ENCODE data around the gene CCL3. TPM values are rescaled to one million over a fixed set of nuclear protein-coding genes. Genes with fewer than 3 reads are reported as not detected.
"Not testable (repeated sequence)": the region's sequence is repeated elsewhere in the genome, so short reads cannot be mapped to it uniquely, and the experiment has no call there.

Gene CCL3
- total RNA-seq, 1 experiment from 2014 or later = not detected

GRCh38 chr17:36120221-36120620 lies 30.3 kb upstream of the CCL3 start:
- ChIA-PET CTCF (interaction anchor here (2.6 to 4.7 kb wide), 2 partner anchors 27 to 29 kb away, joined by 10 to 29 read pairs; no protein-coding TSS in a partner anchor), POLR2A (no interaction called here)
- intact Hi-C loops (cut with micrococcal nuclease) = no loop called here
- no TSS peak for BruUV-seq (replicated peaks)
- no peak overlapping the region for H3K27ac Mint-ChIP-seq (ENCODE audit: low read depth, unreplicated experiment)
- H3K9me3 Mint-ChIP-seq (ENCODE audit: unreplicated experiment) = no peaks in the 10 kb centered on the region
- no peak for TF ChIP-seq CTCF (IDR thresholded peaks at IDR 0.05; ENCODE audit: unreplicated experiment)
- no peaks in the 10 kb centered on the region for H3K36me3 Mint-ChIP-seq (ENCODE audit: insufficient read depth, unreplicated experiment)
- peaks cover 44% of the 10 kb centered on the region for H3K27me3 Mint-ChIP-seq (ENCODE audit: insufficient read depth, unreplicated experiment)
- peaks cover 4% of the 10 kb centered on the region for H3K4me1 Mint-ChIP-seq (ENCODE audit: insufficient read depth, unreplicated experiment)
- DNase-seq (ENCODE audit: unreplicated experiment) = no peak
- no peak overlapping the region for H3K4me3 Mint-ChIP-seq (ENCODE audit: unreplicated experiment)

- ChIA-PET POLR2A (interaction anchor here (0.7 kb wide), 1 partner anchor 253 kb away, joined by 3 read pairs; no protein-coding TSS in a partner anchor), CTCF (interaction anchor here (0.6 to 4.7 kb wide), 14 partner anchors 9 to 1058 kb away, joined by 3 to 29 read pairs (median 3); no protein-coding TSS in a partner anchor)
- H3K4me1 Mint-ChIP-seq (ENCODE audit: insufficient read depth, unreplicated experiment) = peaks cover 6% of the 10 kb centered on the region
- no TSS peak for BruUV-seq (replicated peaks)
- no peaks in the 10 kb centered on the region for H3K36me3 Mint-ChIP-seq (ENCODE audit: insufficient read depth, unreplicated experiment)
- H3K9me3 Mint-ChIP-seq (ENCODE audit: unreplicated experiment) = no peaks in the 10 kb centered on the region
- intact Hi-C loops (cut with micrococcal nuclease) = loop anchor here (10.0 kb wide), 1 partner anchor 66 kb away; no protein-coding TSS in a partner anchor
- H3K27ac Mint-ChIP-seq (ENCODE audit: low read depth, unreplicated experiment) = no peak overlapping the region
- H3K4me3 Mint-ChIP-seq (ENCODE audit: unreplicated experiment) = no peak overlapping the region
- TF ChIP-seq CTCF (IDR thresholded peaks at IDR 0.05; ENCODE audit: unreplicated experiment) = no peak
- no peak for DNase-seq (ENCODE audit: unreplicated experiment)
- H3K27me3 Mint-ChIP-seq (ENCODE audit: insufficient read depth, unreplicated experiment) = peaks cover 44% of the 10 kb centered on the region
Observed at GRCh38 chr17:36118477-36119353, 28.8 kb upstream of the CCL3 start.

- no peak overlapping the region for H3K27ac Mint-ChIP-seq (ENCODE audit: low read depth, unreplicated experiment)
- peaks cover 6% of the 10 kb centered on the region for H3K4me1 Mint-ChIP-seq (ENCODE audit: insufficient read depth, unreplicated experiment)
- no peak overlapping the region for H3K4me3 Mint-ChIP-seq (ENCODE audit: unreplicated experiment)
- POLR2A ChIA-PET = no interaction called here
- BruUV-seq (replicated peaks) = no TSS peak
- no peak for DNase-seq (ENCODE audit: unreplicated experiment)
- peaks cover 44% of the 10 kb centered on the region for H3K27me3 Mint-ChIP-seq (ENCODE audit: insufficient read depth, unreplicated experiment)
- no peak for TF ChIP-seq CTCF (IDR thresholded peaks at IDR 0.05; ENCODE audit: unreplicated experiment)
- peaks cover 3% of the 10 kb centered on the region for H3K9me3 Mint-ChIP-seq (ENCODE audit: unreplicated experiment)
- H3K36me3 Mint-ChIP-seq (ENCODE audit: insufficient read depth, unreplicated experiment) = no peaks in the 10 kb centered on the region
- CTCF ChIA-PET = interaction anchor here (0.5 to 4.7 kb wide), 10 partner anchors 8 to 956 kb away, joined by 3 to 29 read pairs (median 4); no protein-coding TSS in a partner anchor
- intact Hi-C loops (cut with micrococcal nuclease) = loop anchor here (10.0 kb wide), 1 partner anchor 67 kb away; no protein-coding TSS in a partner anchor
Observed at GRCh38 chr17:36117505-36118382, 27.8 kb upstream of the CCL3 start.

GRCh38 chr17:36115649-36115977 lies 25.7 kb upstream of the CCL3 start:
- H3K9me3 Mint-ChIP-seq (ENCODE audit: unreplicated experiment); H3K27ac Mint-ChIP-seq (ENCODE audit: low read depth, unreplicated experiment); BruUV-seq (replicated peaks); H3K36me3 Mint-ChIP-seq (ENCODE audit: insufficient read depth, unreplicated experiment); H3K4me3 Mint-ChIP-seq (ENCODE audit: unreplicated experiment); DNase-seq (ENCODE audit: unreplicated experiment); H3K4me1 Mint-ChIP-seq (ENCODE audit: insufficient read depth, unreplicated experiment): not testable (repeated sequence)
- intact Hi-C loops (cut with micrococcal nuclease) = loop anchor here (10.0 kb wide), 1 partner anchor 69 kb away; no protein-coding TSS in a partner anchor
- POLR2A ChIA-PET = interaction anchor here (0.6 kb wide), 1 partner anchor 371 kb away, joined by 3 read pairs; no protein-coding TSS in a partner anchor
- peaks cover 54% of the 10 kb centered on the region for H3K27me3 Mint-ChIP-seq (ENCODE audit: insufficient read depth, unreplicated experiment)
- CTCF ChIA-PET = interaction anchor here (2.0 kb wide), 1 partner anchor 146 kb away, joined by 5 read pairs; no protein-coding TSS in a partner anchor

GRCh38 chr17:36114971-36115648 lies 25.2 kb upstream of the CCL3 start:
- not testable (repeated sequence) for BruUV-seq (replicated peaks); H3K4me3 Mint-ChIP-seq (ENCODE audit: unreplicated experiment); H3K27ac Mint-ChIP-seq (ENCODE audit: low read depth, unreplicated experiment); H3K9me3 Mint-ChIP-seq (ENCODE audit: unreplicated experiment); DNase-seq (ENCODE audit: unreplicated experiment); H3K36me3 Mint-ChIP-seq (ENCODE audit: insufficient read depth, unreplicated experiment); H3K4me1 Mint-ChIP-seq (ENCODE audit: insufficient read depth, unreplicated experiment)
- ChIA-PET POLR2A (interaction anchor here (0.6 kb wide), 1 partner anchor 371 kb away, joined by 3 read pairs; no protein-coding TSS in a partner anchor), CTCF (interaction anchor here (2.0 kb wide), 1 partner anchor 146 kb away, joined by 5 read pairs; no protein-coding TSS in a partner anchor)
- intact Hi-C loops (cut with micrococcal nuclease) = loop anchor here (10.0 kb wide), 1 partner anchor 70 kb away; no protein-coding TSS in a partner anchor
- peaks cover 51% of the 10 kb centered on the region for H3K27me3 Mint-ChIP-seq (ENCODE audit: insufficient read depth, unreplicated experiment)

GRCh38 chr17:36113131-36113530 lies 23.2 kb upstream of the CCL3 start:
- CTCF ChIA-PET; DNase-seq (ENCODE audit: unreplicated experiment); H3K4me1 Mint-ChIP-seq (ENCODE audit: insufficient read depth, unreplicated experiment); BruUV-seq (replicated peaks); H3K4me3 Mint-ChIP-seq (ENCODE audit: unreplicated experiment); H3K36me3 Mint-ChIP-seq (ENCODE audit: insufficient read depth, unreplicated experiment); H3K9me3 Mint-ChIP-seq (ENCODE audit: unreplicated experiment); H3K27ac Mint-ChIP-seq (ENCODE audit: low read depth, unreplicated experiment); POLR2A ChIA-PET: not testable (repeated sequence)
- H3K27me3 Mint-ChIP-seq (ENCODE audit: insufficient read depth, unreplicated experiment) = peaks cover 31% of the 10 kb centered on the region
- intact Hi-C loops (cut with micrococcal nuclease) = loop anchor here (10.0 kb wide), 1 partner anchor 72 kb away; no protein-coding TSS in a partner anchor
